Measurements from ENCODE around the gene SDR39U1. TPM values are rescaled to one million over a fixed set of nuclear protein-coding genes. Genes with fewer than 3 reads are reported as not detected.
"Not testable (repeated sequence)": the region's sequence is repeated elsewhere in the genome, so short reads cannot be mapped to it uniquely, and the experiment has no call there.

The SDR39U1 gene
- total RNA-seq, result 10 to 100 TPM; 35.1 to 75.6 (median 49.2) TPM

DNA sequence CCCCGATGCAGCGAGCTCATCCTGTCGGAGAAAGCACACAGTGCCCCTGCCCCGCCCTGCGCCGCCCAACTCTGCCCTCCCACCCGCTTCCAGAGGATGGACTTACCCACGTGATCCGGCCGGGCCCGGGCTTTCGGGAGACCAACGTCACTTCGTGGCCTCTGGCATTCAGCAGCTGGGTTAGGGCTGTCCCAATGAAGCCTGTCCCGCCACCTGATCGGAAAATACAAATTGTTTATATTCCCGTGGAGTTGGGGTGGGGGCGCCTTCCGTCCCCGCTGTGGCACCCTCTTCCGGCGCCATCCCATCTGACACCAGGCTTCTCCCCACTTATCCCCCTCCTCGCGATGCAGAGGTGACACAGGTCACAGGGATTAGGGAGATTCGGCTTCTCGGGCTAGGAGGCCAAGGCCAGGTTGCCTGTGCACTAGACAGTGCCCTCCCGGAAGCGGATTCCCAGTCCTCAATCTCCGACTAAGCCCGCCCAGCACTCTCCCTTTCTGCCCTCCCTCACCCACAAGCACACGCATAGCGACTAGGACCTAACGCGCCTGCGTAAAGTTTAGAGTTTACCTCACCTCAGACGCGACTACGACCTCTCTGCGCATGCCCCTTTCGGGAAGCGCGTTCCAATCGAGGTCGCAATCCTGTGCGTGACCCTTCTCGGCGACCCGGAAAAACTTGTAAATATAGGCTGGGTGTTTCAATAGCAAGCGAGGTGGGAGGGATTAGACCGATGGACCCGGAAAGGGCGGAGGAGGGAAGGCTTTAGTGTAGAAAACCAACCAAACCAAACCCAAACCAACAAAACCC, at the start of gene SDR39U1:
Gene SDR39U1, minus strand, starts transcription at position 537 of the 813 bp plus-strand sequence. Its CDS starts 7 bp downstream, at position 530.
- H3K9me3 ChIP-seq, result no peaks in the 10 kb centered on the region
- peak within 1 kb of the TSS; percentile 98 to 100 (median 98) for H3K27ac ChIP-seq
- peak within 1 kb of the TSS; percentile 21 to 62 (median 53) for H3K4me3 ChIP-seq (replicated peaks in 1 of 3)
- peaks cover 13 to 15% of the 10 kb centered on the region in 2 donors for H3K4me1 ChIP-seq
- no peaks in the 10 kb centered on the region for H3K27me3 ChIP-seq
- DNase-seq, result peak; percentile 98
- TF ChIP-seq POLR2A (IDR thresholded peaks at IDR 0.05), result peak; percentile 54 to 91
- TF ChIP-seq, protein P1, sequence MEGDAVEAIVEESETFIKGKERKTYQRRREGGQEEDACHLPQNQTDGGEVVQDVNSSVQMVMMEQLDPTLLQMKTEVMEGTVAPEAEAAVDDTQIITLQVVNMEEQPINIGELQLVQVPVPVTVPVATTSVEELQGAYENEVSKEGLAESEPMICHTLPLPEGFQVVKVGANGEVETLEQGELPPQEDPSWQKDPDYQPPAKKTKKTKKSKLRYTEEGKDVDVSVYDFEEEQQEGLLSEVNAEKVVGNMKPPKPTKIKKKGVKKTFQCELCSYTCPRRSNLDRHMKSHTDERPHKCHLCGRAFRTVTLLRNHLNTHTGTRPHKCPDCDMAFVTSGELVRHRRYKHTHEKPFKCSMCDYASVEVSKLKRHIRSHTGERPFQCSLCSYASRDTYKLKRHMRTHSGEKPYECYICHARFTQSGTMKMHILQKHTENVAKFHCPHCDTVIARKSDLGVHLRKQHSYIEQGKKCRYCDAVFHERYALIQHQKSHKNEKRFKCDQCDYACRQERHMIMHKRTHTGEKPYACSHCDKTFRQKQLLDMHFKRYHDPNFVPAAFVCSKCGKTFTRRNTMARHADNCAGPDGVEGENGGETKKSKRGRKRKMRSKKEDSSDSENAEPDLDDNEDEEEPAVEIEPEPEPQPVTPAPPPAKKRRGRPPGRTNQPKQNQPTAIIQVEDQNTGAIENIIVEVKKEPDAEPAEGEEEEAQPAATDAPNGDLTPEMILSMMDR (IDR thresholded peaks at IDR 0.05), result peak in 1 of 6 experiments; percentile 4
- intact Hi-C loops (cut with DNase I), result no loop called here
- 0% methylated on average over 40 to 43 of the region's 52 CpGs for WGBS, 2 donors
- H3K36me3 ChIP-seq, result peaks cover 19 to 28% of the 10 kb centered on the region in 2 donors

- H3K27ac ChIP-seq; H3K4me3 ChIP-seq (replicated peaks in 1 of 3); H3K4me1 ChIP-seq; intact Hi-C loops (cut with DNase I); DNase-seq; H3K9me3 ChIP-seq; H3K27me3 ChIP-seq; H3K36me3 ChIP-seq: not testable (repeated sequence)
- 64 to 84% methylated on average over 15 to 16 of the region's 19 CpGs for WGBS, 2 donors
These were observed 49.2 kb upstream of the SDR39U1 start for GRCh38 chr14:24491586-24492408.

DNA sequence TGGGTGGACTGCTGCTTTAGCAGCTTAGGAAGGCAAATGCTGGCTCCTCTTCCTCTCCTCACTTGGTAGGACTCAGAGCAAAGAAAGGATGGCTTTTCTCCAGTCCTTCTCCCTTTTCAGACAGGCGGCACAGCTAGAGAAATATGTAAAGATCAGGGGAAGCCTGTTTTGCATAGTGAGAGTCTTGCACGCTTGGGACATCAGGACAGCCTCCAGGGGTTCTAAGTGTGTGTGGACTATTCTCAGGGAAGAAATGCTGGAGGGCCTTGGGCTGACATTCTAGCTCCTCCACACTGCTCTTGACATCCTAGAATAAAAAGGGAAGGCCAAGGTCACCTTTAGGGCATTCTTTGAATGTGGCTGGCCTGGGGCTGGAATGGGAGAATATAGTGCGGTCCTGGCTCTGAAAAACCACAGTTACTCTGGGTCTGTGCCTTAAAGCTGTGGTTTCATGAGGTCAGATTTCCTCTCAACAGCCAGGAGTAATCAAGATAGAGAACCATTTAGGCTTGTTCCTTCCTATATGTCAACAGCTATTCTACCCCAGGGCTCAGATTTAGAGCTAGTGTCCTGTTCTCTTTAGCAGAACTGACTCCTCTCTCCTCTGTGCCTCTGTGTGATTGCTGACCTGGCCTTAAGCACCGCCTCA, 41.2 kb upstream of the SDR39U1 start:
- intact Hi-C loops (cut with DNase I), result no loop called here
- no peak for TF ChIP-seq POLR2A (IDR thresholded peaks at IDR 0.05)
- TF ChIP-seq, protein P1 (IDR thresholded peaks at IDR 0.05), result no peak
- Histone ChIP-seq H3K36me3 (no peaks in the 10 kb centered on the region), H3K27me3 (no peaks in the 10 kb centered on the region), H3K9me3 (no peaks in the 10 kb centered on the region), H3K4me1 (no peaks in the 10 kb centered on the region), H3K27ac (no peak overlapping the region), H3K4me3 (replicated peaks in 1 of 3) (no peak overlapping the region)
- DNase-seq, result no peak
- 48 to 66% methylated on average over 4 of the region's 4 CpGs for whole genome bisulfite sequencing, 2 donors

DNA sequence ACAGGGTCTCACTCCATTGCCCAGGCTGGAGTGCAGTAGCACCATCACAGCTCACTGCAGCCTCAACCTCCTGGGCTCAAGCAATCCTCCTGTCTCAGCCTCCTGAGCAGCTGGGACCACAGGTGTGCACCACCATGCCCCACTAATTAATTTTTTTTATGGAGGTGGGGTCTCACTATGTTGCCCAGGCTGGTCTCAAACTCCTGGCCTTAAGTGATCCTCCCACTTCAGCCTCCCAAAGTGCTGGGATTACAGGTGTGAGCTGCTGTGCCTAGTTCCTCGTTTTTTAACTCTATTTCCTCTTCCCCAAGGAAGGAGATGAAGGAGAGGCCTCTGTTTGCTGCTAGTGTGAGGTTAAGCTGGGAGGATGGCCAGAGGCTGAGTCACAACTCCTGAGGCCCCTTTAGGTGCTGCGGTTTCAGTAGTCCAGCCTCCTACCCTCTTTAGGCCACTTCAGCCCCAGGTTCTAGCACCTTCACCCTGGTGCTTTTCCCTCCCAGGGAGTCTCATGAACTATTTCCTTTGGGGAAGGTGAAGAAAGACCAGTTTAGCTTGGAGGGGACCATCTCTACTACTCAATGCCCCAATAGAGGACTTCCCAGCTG, 40.2 kb upstream of the SDR39U1 start:
- intact Hi-C loops (cut with DNase I); DNase-seq; H3K36me3 ChIP-seq; H3K4me1 ChIP-seq; H3K4me3 ChIP-seq (replicated peaks in 1 of 3); H3K9me3 ChIP-seq; H3K27me3 ChIP-seq; H3K27ac ChIP-seq: not testable (repeated sequence)
- WGBS, 2 donors, result 79 to 80% methylated on average over 2 of the region's 2 CpGs

GRCh38 chr14:24481622-24482324, 39.2 kb upstream of the SDR39U1 start:
- H3K27ac ChIP-seq, result no peak overlapping the region
- 49 to 54% methylated on average over 21 to 22 of the region's 23 CpGs for WGBS, 2 donors
- peak; percentile 36 to 63 for DNase-seq
- TF ChIP-seq POLR2A (IDR thresholded peaks at IDR 0.05), result no peak
- TF ChIP-seq, protein P1 (IDR thresholded peaks at IDR 0.05), result peak in 3 of 6 experiments; percentile 51 to 71 (median 56)
- no peak overlapping the region for H3K4me3 ChIP-seq (replicated peaks in 1 of 3)
- no peaks in the 10 kb centered on the region for H3K36me3 ChIP-seq
- no peaks in the 10 kb centered on the region for H3K4me1 ChIP-seq
- intact Hi-C loops (cut with DNase I), result no loop called here
- no peaks in the 10 kb centered on the region for H3K27me3 ChIP-seq
- H3K9me3 ChIP-seq, result no peaks in the 10 kb centered on the region

DNA sequence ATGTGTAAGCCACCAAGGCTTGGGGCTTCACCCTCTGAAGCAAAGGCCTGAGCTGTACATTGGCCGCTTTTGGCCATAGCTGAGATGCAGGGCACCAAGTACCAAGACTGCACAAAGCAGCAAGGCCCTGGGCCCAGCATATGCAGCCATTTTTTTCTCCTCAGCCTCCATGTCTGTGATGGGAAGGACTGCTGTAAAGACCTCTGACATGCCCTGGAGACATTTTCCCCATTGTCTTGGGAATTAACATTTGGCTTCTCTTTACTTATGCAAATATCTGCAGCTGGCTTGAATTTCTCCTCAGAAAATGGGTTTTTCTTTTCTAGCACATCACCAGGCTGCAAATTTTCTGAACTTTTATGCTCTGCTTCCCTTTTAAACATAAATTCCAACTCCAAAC, 37.4 kb upstream of the SDR39U1 start:
- 0% methylated on average over 1 of the region's 1 CpG for WGBS, 2 donors

More for the DNA sequence above, 37.4 kb upstream of the SDR39U1 start:
- H3K27me3 ChIP-seq; H3K9me3 ChIP-seq; H3K4me3 ChIP-seq (replicated peaks in 1 of 3); H3K36me3 ChIP-seq; DNase-seq; H3K4me1 ChIP-seq; intact Hi-C loops (cut with DNase I); H3K27ac ChIP-seq: not testable (repeated sequence)

Measured in thyroid gland (tissue), 4 donors.